ENCODE results near the gene ENDOV. TPM values are rescaled to one million over a fixed set of nuclear protein-coding genes. Genes with fewer than 3 reads are reported as not detected.

The ENDOV gene
- total and polyA plus RNA-seq, 2 of the 13 experiments (the other 11 are each of a cell fraction or from before 2014, with no cell fraction given) = 15.1 to 17.1 TPM

- TF ChIP-seq AHDC1 (CRISPR knock-in tag; IDR thresholded peaks at IDR 0.05; ENCODE audit: borderline replicate concordance) (peak; percentile 33; the same call in 1 of the 2 replicates), SRF (IDR thresholded peaks at IDR 0.05; ENCODE audit: low read depth, low read length) (no peak), ZFP62 (CRISPR knock-in tag; IDR thresholded peaks at IDR 0.05) (no peak), ZEB1 (IDR thresholded peaks at IDR 0.05; ENCODE audit: insufficient replicate concordance, low read depth) (no peak), KDM3A (CRISPR knock-in tag; IDR thresholded peaks at IDR 0.05; ENCODE audit: low read depth) (no peak), ZFP37 (CRISPR knock-in tag; IDR thresholded peaks at IDR 0.05; ENCODE audit: borderline replicate concordance) (no peak), ZNF33B (CRISPR knock-in tag; IDR thresholded peaks at IDR 0.05) (peak; percentile 12; the same call in 1 of the 2 replicates), SP5 (CRISPR knock-in tag; IDR thresholded peaks at IDR 0.05; ENCODE audit: borderline replicate concordance, low read depth) (no peak), HNRNPH1 (optimal IDR thresholded peaks at IDR 0.05; ENCODE audit: low read depth, low read length) (no peak), ZNF781 (CRISPR knock-in tag; IDR thresholded peaks at IDR 0.05; ENCODE audit: borderline replicate concordance, not compliant biosample characterization) (no peak), ATF1 (CRISPR knock-in tag; IDR thresholded peaks at IDR 0.05) (no peak), YY1 (IDR thresholded peaks at IDR 0.05; ENCODE audit: insufficient read depth, insufficient replicate concordance, low read depth, low read length) (no peak), ZNF841 (CRISPR knock-in tag; IDR thresholded peaks at IDR 0.05; ENCODE audit: borderline replicate concordance) (0 out of 2 replicates have a peak, but pooled peaks have one; percentile 49), RXRA (CRISPR knock-in tag; IDR thresholded peaks at IDR 0.05) (peak; percentile 58; the same call in 1 of the 2 replicates), ARID3A (IDR thresholded peaks at IDR 0.05; ENCODE audit: low read depth, low read length) (no peak), MTA1 (CRISPR knock-in tag; IDR thresholded peaks at IDR 0.05; ENCODE audit: borderline replicate concordance) (no peak), ZNF780A (CRISPR knock-in tag; IDR thresholded peaks at IDR 0.05) (no peak), SKIL (CRISPR knock-in tag; IDR thresholded peaks at IDR 0.05; ENCODE audit: borderline replicate concordance) (0 out of 2 replicates have a peak, but pooled peaks have one; percentile 37), TFE3 (CRISPR knock-in tag; IDR thresholded peaks at IDR 0.05) (no peak)
Observed at GRCh38 chr17:80415626-80416137, 715 bp downstream of the ENDOV start (continued).
